IMR-90 (cell line): ENCODE measurements around the gene DLL4. TPM values are rescaled to one million over a fixed set of nuclear protein-coding genes. Genes with fewer than 3 reads are reported as not detected.

Experiments
- ATAC-seq: fragments of 200-7000 bp; cut with Tn5 transposase; 2 replicates; pipeline ENCODE4 v1.9.1; 2020; ENCODE audit warnings: low read depth, mild to moderate bottlenecking, moderate library complexity
- BruUV-seq: library from RNA; stranded (reverse); fragments of 400-500 nt; replicated peaks from 2 replicates; lab custom pipeline; 2021; lab: Mats Ljungman, UMichigan
- CTCF ChIA-PET: fragments of 300-600 bp; formaldehyde crosslinking; extraction: SDS; loops from one replicate; lab custom pipeline; 2021; ENCODE audit warnings: antibody characterized with exemption; lab: Yijun Ruan, JAX
- POLR2A ChIA-PET: fragments of 300-600 bp; sonication (Branson Sonifier 250); formaldehyde crosslinking; loops from one replicate; lab custom pipeline; 2022; ENCODE audit warnings: antibody characterized with exemption; ENCODE audit not compliant: unreplicated experiment; lab: Charles Lee
- DNase-seq: peaks from one replicate; pipeline ENCODE4 v3.0.0; 2013
- H2AFZ ChIP-seq: replicated peaks from 2 replicates; pipeline ENCODE3; 2013; ENCODE audit warnings: low read length, mild to moderate bottlenecking; ENCODE audit not compliant: poor library complexity
- H2AK5ac ChIP-seq: 2 replicates; pipeline ENCODE4 v1.6.1; 2013; ENCODE audit warnings: low read depth, low read length, inconsistent platforms
- H2AK9ac ChIP-seq: replicated peaks from 2 replicates; pipeline ENCODE3; 2013; ENCODE audit warnings: mild to moderate bottlenecking, low read depth, low read length, moderate library complexity; ENCODE audit not compliant: poor library complexity
- H2BK120ac ChIP-seq: 2 replicates; pipeline ENCODE4 v1.6.1; 2013; ENCODE audit warnings: low read depth, low read length, inconsistent platforms
- H2BK15ac ChIP-seq: 3 replicates; pipeline ENCODE4 v1.6.1; 2013; ENCODE audit warnings: low read depth, low read length, inconsistent platforms
- H2BK20ac ChIP-seq: 2 replicates; pipeline ENCODE4 v1.6.1; 2013; ENCODE audit warnings: low read depth, mild to moderate bottlenecking, inconsistent platforms, low read length, moderate library complexity
- H2BK5ac ChIP-seq: 2 replicates; pipeline ENCODE4 v1.6.1; 2013; ENCODE audit warnings: mild to moderate bottlenecking, low read depth, low read length, inconsistent platforms; ENCODE audit not compliant: poor library complexity, severe bottlenecking
- H3K14ac ChIP-seq: replicated peaks from 2 replicates; pipeline ENCODE4 v1.6.1; 2013; ENCODE audit warnings: low read depth, low read length, inconsistent platforms
- H3K18ac ChIP-seq: 2 replicates; pipeline ENCODE4 v1.6.1; 2013; ENCODE audit warnings: low read depth, low read length, control low read depth
- H3K23ac ChIP-seq: 2 replicates; pipeline ENCODE4 v1.6.1; 2013; ENCODE audit warnings: low read depth, low read length, inconsistent platforms
- H3K27ac ChIP-seq: 2 replicates; pipeline ENCODE4 v1.5.1; 2013; ENCODE audit warnings: mild to moderate bottlenecking, control low read depth, low read length; ENCODE audit not compliant: insufficient read depth
- H3K27me3 ChIP-seq: 2 replicates; pipeline ENCODE4 v1.6.1; 2013; ENCODE audit warnings: low read length; ENCODE audit not compliant: control insufficient read depth, insufficient read depth
- H3K36me3 ChIP-seq: 2 replicates; pipeline ENCODE4 v1.6.1; 2013; ENCODE audit warnings: low read length, mixed read lengths; ENCODE audit not compliant: control insufficient read depth, insufficient read depth
- H3K4ac ChIP-seq: 2 replicates; pipeline ENCODE4 v1.6.1; 2013; ENCODE audit warnings: low read depth, low read length, inconsistent platforms
- H3K4me1 ChIP-seq: 2 replicates; pipeline ENCODE4 v1.6.1; 2013; ENCODE audit warnings: low read length, mixed read lengths; ENCODE audit not compliant: control insufficient read depth, insufficient read depth
- H3K4me2 ChIP-seq: 2 replicates; pipeline ENCODE4 v1.6.1; 2013; ENCODE audit warnings: low read depth, mild to moderate bottlenecking, control low read depth, low read length, moderate library complexity
- H3K4me3 ChIP-seq: 2 replicates; pipeline ENCODE4 v1.5.1; 2013; ENCODE audit warnings: low read depth, mild to moderate bottlenecking, control low read depth, low read length, moderate library complexity; ENCODE audit not compliant: insufficient read depth
- H3K56ac ChIP-seq: 2 replicates; pipeline ENCODE4 v1.6.1; 2013; ENCODE audit warnings: low read length, inconsistent platforms; ENCODE audit not compliant: insufficient read depth; ENCODE audit errors: extremely low read depth
- H3K79me1 ChIP-seq, 2 experiments: 2 replicates each; pipeline ENCODE4 v1.6.1; 2013; ENCODE audit warnings: low read length in 2 of 2, inconsistent platforms in 1 of 2, low read depth in 1 of 2
- H3K9ac ChIP-seq: 2 replicates; pipeline ENCODE4 v1.6.1; 2013; ENCODE audit warnings: low read depth, low read length, control low read depth
- H3K9me1 ChIP-seq: 2 replicates; pipeline ENCODE4 v1.6.1; 2013; ENCODE audit warnings: low read length, inconsistent platforms; ENCODE audit not compliant: insufficient read depth
- H3K9me3 ChIP-seq: 2 replicates; pipeline ENCODE4 v1.6.1; 2013; ENCODE audit warnings: low read length; ENCODE audit not compliant: control insufficient read depth, insufficient read depth
- H4K20me1 ChIP-seq: 2 replicates; pipeline ENCODE4 v1.6.1; 2013; ENCODE audit warnings: low read length, inconsistent platforms; ENCODE audit not compliant: insufficient read depth
- H4K5ac ChIP-seq: 2 replicates; pipeline ENCODE4 v1.6.1; 2013; ENCODE audit warnings: mild to moderate bottlenecking, low read depth, low read length, control low read depth
- H4K8ac ChIP-seq, 2 experiments: 2 replicates each; pipeline ENCODE4 v1.6.1; 2013; ENCODE audit warnings: low read depth in 2 of 2, low read length in 2 of 2, control low read depth in 1 of 2, inconsistent platforms in 1 of 2
- H4K91ac ChIP-seq: 2 replicates; pipeline ENCODE4 v1.6.1; 2013; ENCODE audit warnings: low read depth, low read length, inconsistent platforms; ENCODE audit not compliant: insufficient read depth
- CEBPB ChIP-seq: IDR thresholded peaks from 2 replicates; pipeline ENCODE4 v1.6.1; 2012; ENCODE audit warnings: low read depth, low read length, improper control_type of control experiment
- CHD1 ChIP-seq: IDR thresholded peaks from 2 replicates; pipeline ENCODE4 v1.6.1; 2012; ENCODE audit warnings: low read depth, low read length, improper control_type of control experiment
- CTCF ChIP-seq: conservative IDR thresholded peaks from 2 replicates; pipeline ENCODE4 v1.5.1; 2012; ENCODE audit warnings: mild to moderate bottlenecking, low read depth, low read length, improper control_type of control experiment
- MAZ ChIP-seq: IDR thresholded peaks from 2 replicates; pipeline ENCODE4 v1.6.1; 2012; ENCODE audit warnings: low read depth, mild to moderate bottlenecking, low read length, improper control_type of control experiment, moderate library complexity, borderline replicate concordance
- MXI1 ChIP-seq: IDR thresholded peaks from 2 replicates; pipeline ENCODE4 v1.6.1; 2012; ENCODE audit warnings: low read depth, mild to moderate bottlenecking, low read length, moderate library complexity, borderline replicate concordance
- RCOR1 ChIP-seq: IDR thresholded peaks from 2 replicates; pipeline ENCODE4 v1.6.1; 2012; ENCODE audit warnings: mild to moderate bottlenecking, low read length, improper control_type of control experiment; ENCODE audit not compliant: insufficient replicate concordance
- WGBS, 2 experiments: methylation state at CpG; one replicate each; pipeline versions ENCODE4 v1.1.5 to v1.1.7; 2013; ENCODE audit warnings: missing lambda C conversion rate in 2 of 2; ENCODE audit not compliant: insufficient read length in 1 of 2; ENCODE audit errors: extremely low coverage in 2 of 2; 5-methylcytosine and 5-hydroxymethylcytosine counted together
- dilution Hi-C: fragments of 300-500 bp; cut with HindIII; formaldehyde crosslinking; loops from one replicate; pipeline ENCODE4 v1.14.3; 2018; ENCODE audit warnings: low sequenced_read_pairs; ENCODE audit not compliant: unreplicated experiment
- in situ Hi-C: fragments of 300-500 bp; cut with MboI; formaldehyde crosslinking; loops from 3 replicates; pipeline ENCODE4 v1.14.3; 2019; ENCODE audit warnings: low sequenced_read_pairs, inconsistent platforms, mixed read lengths
- intact Hi-C: fragments of 100-400 bp; cut with micrococcal nuclease; formaldehyde crosslinking; loops from 2 replicates; pipeline ENCODE4 v1.10.0; 2022
- polyA plus RNA-seq, 3 experiments: library from polyadenylated mRNA; depleted of rRNA; stranded (reverse); fragments of >200 nt; gene quantifications; 2 replicates each; pipeline ENCODE4 v1.2.3, GENCODE V29; 2012; ENCODE audit warnings: low replicate concordance in 1 of 3
- total RNA-seq: library from RNA; depleted of rRNA; stranded (reverse); fragments of >200 nt; gene quantifications from 2 replicates; pipeline ENCODE4 v1.2.3, GENCODE V29; 2012

The DLL4 gene
- total and polyA plus RNA-seq, 2 of the 4 experiments (the other 2 are of a cell fraction) = 1.8 to 3.4 TPM

GRCh38 chr15:40906991-40907802, 21.9 kb upstream of the DLL4 start:
- Histone ChIP-seq H3K56ac (no peak overlapping the region), H4K91ac (peak overlapping the region; percentile 57), H4K5ac (peak overlapping the region; percentile 62), H3K27ac (peak overlapping the region; percentile 78), H3K9me3 (no peaks in the 10 kb centered on the region), H2BK20ac (no peak overlapping the region; the same call in 1 of the 2 replicates), H3K23ac (no peak overlapping the region; the same call in 1 of the 2 replicates), H3K9ac (peak overlapping the region; percentile 57), H3K4me3 (no peak overlapping the region), H2AFZ (peak overlapping the region; percentile 90), H3K79me1 (peaks cover 0 to 30% of the 10 kb centered on the region in 2 experiments; a peak in 2 of 4 replicates), H2AK5ac (peak overlapping the region; percentile 74), H3K18ac (no peak overlapping the region; the same call in 1 of the 2 replicates), H3K4me2 (peak overlapping the region; percentile 95), H3K14ac (peak overlapping the region; percentile 87), H3K27me3 (no peaks in the 10 kb centered on the region), H4K20me1 (peaks cover 21% of the 10 kb centered on the region), H2AK9ac (peak overlapping the region; percentile 94), H4K8ac (peak overlapping the region; percentile 71 to 88; a peak in 3 of 4 replicates), H3K36me3 (peaks cover 22% of the 10 kb centered on the region), H2BK5ac (peak overlapping the region; percentile 84), H3K9me1 (peaks cover 6% of the 10 kb centered on the region; the same call in 1 of the 2 replicates), H2BK120ac (peak overlapping the region; percentile 80), H3K4ac (peak overlapping the region; percentile 89), H3K4me1 (peaks cover 18% of the 10 kb centered on the region), H2BK15ac (no peak overlapping the region)
- ATAC-seq (no peak), DNase-seq (peak; percentile 41)
- ChIA-PET CTCF (interaction anchor here (0.6 to 2.1 kb wide), 3 partner anchors 114 to 279 kb away, joined by 3 to 6 read pairs (median 5); no protein-coding TSS in a partner anchor), POLR2A (no interaction called here)
- in situ Hi-C loops (loop anchor here (10.0 kb wide), 1 partner anchor 118 kb away; no protein-coding TSS in a partner anchor), dilution Hi-C loops (no loop called here), intact Hi-C loops (loop anchor here (1.0 to 10.0 kb wide), 3 partner anchors 106 to 208 kb away; partner anchors contain the start of gene INO80)
- TF ChIP-seq MAZ (no peak), RCOR1 (no peak), CTCF (no peak), MXI1 (no peak), CHD1 (no peak), CEBPB (no peak)
- no TSS peak for BruUV-seq
- WGBS, 2 experiments = 24% methylated on average over 7 of the region's 22 CpGs; no CpG with 5 or more reads in 1 of the 2 experiments
